ENCODE data around the gene ATXN7.

- TF ChIP-seq CTCF (IDR thresholded peaks at IDR 0.05; ENCODE audit: poor library complexity) (no peak), EZH2phosphoT487 (IDR thresholded peaks at IDR 0.05; ENCODE audit: low read depth, severe bottlenecking, unreplicated experiment) (no peak)
Measured at GRCh38 chr3:63934041-63934866, 70.6 kb downstream of the ATXN7 start.

Data from hepatocyte (in vitro differentiated cells).